ENCODE results near the gene DPH7. TPM values are rescaled to one million over a fixed set of nuclear protein-coding genes. Genes with fewer than 3 reads are reported as not detected.
A peak's percentile ranks its signal among the peaks of the same experiment; 100 is the strongest.

DPH7 gene
- total and polyA plus RNA-seq, 2 of the 8 experiments (the other 6 are each of a cell fraction or from before 2014, with no cell fraction given): 44.6 to 45.5 TPM

DNA sequence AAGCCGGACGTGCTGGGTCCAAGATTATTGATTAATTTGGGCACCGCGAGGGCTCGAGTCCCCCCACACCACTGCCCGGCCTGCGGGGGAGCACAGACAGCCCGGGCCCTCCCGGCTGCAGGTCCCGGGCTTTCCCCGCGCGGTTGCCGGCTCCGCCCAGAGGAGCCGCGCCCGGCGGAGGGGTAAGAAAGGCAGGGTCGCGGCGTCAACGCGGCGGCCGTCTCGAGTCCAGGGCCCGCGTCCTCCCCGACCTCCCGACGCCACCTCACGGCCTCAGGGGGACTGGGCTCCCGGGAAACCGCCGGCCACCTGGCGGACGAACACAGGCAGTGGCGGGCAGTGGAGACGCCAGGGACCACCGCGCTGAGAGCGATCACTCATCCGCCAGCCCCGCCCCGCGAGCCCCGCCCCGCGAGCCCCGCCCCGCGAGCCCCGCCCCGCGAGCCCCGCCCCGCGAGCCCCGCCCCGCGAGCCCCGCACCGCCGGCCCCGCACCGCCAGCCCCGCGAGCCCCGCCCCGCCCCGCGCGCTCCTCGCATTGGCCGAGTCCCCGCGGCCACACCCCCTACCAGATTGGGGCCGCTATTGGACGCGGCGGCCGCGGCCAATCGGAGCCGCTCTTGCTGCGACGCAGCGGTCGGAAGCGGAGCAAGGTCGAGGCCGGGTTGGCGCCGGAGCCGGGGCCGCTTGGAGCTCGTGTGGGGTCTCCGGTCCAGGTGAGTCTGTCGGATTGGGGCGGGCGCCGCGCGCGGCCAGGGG lies 27.3 kb downstream of the DPH7 start, which contains the start of gene MRPL41 (continued):
- TF ChIP-seq KDM4A (IDR thresholded peaks at IDR 0.05; ENCODE audit: low read depth, low read length, severe bottlenecking): peak; percentile 69
- TF ChIP-seq TBP (IDR thresholded peaks at IDR 0.05; ENCODE audit: low read depth, low read length): peak; percentile 48; the same call in 1 of the 2 replicates
- 0 out of 4 replicates have a peak, but pooled peaks of 1 of the 2 experiments have one; percentile 13 for TF ChIP-seq HDAC2 (IDR thresholded peaks at IDR 0.05; ENCODE audit: borderline replicate concordance in 1 of 2, low read depth in 2 of 2, low read length in 2 of 2)
- peak in 2 of 3 experiments; percentile 65 to 98; a peak in 3 of 4 replicates for TF ChIP-seq CTCF (IDR thresholded peaks at IDR 0.05; ENCODE audit: control extremely low read depth in 1 of 3, insufficient read depth in 1 of 3, low read depth in 1 of 3, low read length in 3 of 3)
- no peak for TF ChIP-seq JUND (IDR thresholded peaks at IDR 0.05; ENCODE audit: low read length)
- TF ChIP-seq POLR2AphosphoS5 (IDR thresholded peaks at IDR 0.05; ENCODE audit: low read depth, low read length): 0 out of 2 replicates have a peak, but pooled peaks have one; percentile 33
- peak; percentile 30; the same call in 1 of the 2 replicates for TF ChIP-seq CREB1 (IDR thresholded peaks at IDR 0.05)
- 0 out of 2 replicates have a peak, but pooled peaks have one; percentile 29 for TF ChIP-seq BACH1 (IDR thresholded peaks at IDR 0.05; ENCODE audit: low read length)
- TF ChIP-seq SP4 (IDR thresholded peaks at IDR 0.05; ENCODE audit: low read length): no peak
- TF ChIP-seq SRF (IDR thresholded peaks at IDR 0.05; ENCODE audit: low read depth, low read length): no peak
- TF ChIP-seq RFX5 (IDR thresholded peaks at IDR 0.05; ENCODE audit: borderline replicate concordance, low read depth, low read length): no peak
- peak; percentile 33 to 51; a peak in 3 of 4 replicates for TF ChIP-seq RAD21 (IDR thresholded peaks at IDR 0.05 in 1 of 2, conservative IDR thresholded peaks at IDR 0.05 in 1 of 2; ENCODE audit: low read depth in 2 of 2, low read length in 2 of 2)
- TF ChIP-seq NRF1 (IDR thresholded peaks at IDR 0.05; ENCODE audit: low read depth, low read length): no peak
- no peak; the same call in 1 of the 2 replicates for TF ChIP-seq PHF8 (conservative IDR thresholded peaks at IDR 0.05; ENCODE audit: low read depth, low read length)
- no peak for TF ChIP-seq SIRT6 (IDR thresholded peaks at IDR 0.05; ENCODE audit: low read length)
- no peak for TF ChIP-seq YY1 (IDR thresholded peaks at IDR 0.05; ENCODE audit: low read depth, low read length)
